ENCODE results near the gene CSK.

DNA sequence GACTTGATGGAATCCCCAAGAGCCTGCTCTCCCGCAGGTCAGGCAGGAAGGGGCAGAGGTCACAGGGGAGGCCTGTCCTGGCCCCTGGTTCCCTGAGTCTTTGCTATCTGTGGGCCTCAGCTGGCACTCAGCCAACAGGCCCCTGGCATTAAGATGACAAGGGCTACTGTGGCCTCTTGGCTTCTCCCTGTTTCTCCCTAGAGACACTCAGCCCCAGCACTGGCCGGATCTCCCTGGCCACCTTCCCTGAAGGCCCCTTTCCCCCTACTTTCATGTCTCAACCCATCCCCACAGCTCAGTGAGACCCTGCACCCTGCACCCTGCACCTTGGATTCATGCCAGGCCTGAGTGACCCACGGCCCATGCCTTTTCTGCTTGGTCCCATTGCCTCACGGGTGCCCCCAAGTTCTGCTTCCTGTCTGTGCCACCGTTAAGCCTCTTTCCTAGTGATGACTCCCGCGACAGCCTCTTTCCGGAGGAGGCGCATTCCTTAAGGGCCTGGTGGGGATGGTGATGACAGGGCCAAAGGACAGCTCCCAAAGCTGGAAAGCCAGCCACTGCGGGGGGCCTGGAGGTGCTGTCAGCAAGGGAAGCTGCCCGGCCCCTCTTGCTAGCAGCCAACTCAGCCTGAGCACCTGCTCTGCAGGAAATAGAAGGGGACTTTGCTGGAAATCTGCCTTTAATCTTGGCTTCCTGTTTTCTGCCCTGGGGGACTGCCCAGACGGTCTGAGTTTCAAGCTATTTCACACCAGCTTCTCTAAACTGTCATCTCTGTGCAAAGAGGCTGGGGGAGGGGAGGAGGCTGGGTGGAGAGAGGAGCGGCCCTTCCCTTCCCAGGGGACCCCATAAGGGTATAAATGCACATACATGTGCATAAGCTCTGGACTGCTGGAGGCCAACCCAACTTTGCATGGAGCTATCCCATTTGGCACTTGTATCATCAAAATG, 4.8 kb upstream of the CSK start:
- TF ChIP-seq, protein P1, sequence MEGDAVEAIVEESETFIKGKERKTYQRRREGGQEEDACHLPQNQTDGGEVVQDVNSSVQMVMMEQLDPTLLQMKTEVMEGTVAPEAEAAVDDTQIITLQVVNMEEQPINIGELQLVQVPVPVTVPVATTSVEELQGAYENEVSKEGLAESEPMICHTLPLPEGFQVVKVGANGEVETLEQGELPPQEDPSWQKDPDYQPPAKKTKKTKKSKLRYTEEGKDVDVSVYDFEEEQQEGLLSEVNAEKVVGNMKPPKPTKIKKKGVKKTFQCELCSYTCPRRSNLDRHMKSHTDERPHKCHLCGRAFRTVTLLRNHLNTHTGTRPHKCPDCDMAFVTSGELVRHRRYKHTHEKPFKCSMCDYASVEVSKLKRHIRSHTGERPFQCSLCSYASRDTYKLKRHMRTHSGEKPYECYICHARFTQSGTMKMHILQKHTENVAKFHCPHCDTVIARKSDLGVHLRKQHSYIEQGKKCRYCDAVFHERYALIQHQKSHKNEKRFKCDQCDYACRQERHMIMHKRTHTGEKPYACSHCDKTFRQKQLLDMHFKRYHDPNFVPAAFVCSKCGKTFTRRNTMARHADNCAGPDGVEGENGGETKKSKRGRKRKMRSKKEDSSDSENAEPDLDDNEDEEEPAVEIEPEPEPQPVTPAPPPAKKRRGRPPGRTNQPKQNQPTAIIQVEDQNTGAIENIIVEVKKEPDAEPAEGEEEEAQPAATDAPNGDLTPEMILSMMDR (IDR thresholded peaks at IDR 0.05) = no peak
- no peak for TF ChIP-seq ZFX (IDR thresholded peaks at IDR 0.05; ENCODE audit: borderline replicate concordance)

Measured in 22Rv1 (cell line).